GM18907 (cell line): ENCODE results near the gene LYSMD3.
"Not testable (repeated sequence)": the region's sequence is repeated elsewhere in the genome, so short reads cannot be mapped to it uniquely, and the experiment has no call there.

Source experiments
- ATAC-seq: cut with Tn5 transposase; IDR thresholded peaks from one replicate; pipeline ENCODE4 v1.9.1; 2021; ENCODE audit warnings: mild to moderate bottlenecking, moderate library complexity; ENCODE audit not compliant: unreplicated experiment

Gene LYSMD3

GRCh38 chr5:90529194-90529938 is at the start of gene LYSMD3:
Gene LYSMD3 (minus strand): TSS chr5:90529584. CDS start chr5:90525289, 4,295 bp downstream.
- ATAC-seq, result peak; percentile 95

GRCh38 chr5:90576566-90576965 is 47.2 kb upstream of the LYSMD3 start:
- not testable (repeated sequence) for ATAC-seq

- no peak for ATAC-seq
These were observed 46.3 kb upstream of the LYSMD3 start for GRCh38 chr5:90575712-90576111.

GRCh38 chr5:90571147-90571773 is 41.9 kb upstream of the LYSMD3 start:
- no peak for ATAC-seq

GRCh38 chr5:90570034-90570433 is 40.6 kb upstream of the LYSMD3 start:
- ATAC-seq, result no peak

- ATAC-seq, result no peak
These were observed 39.7 kb upstream of the LYSMD3 start for GRCh38 chr5:90569084-90569483.

- ATAC-seq, result no peak
These were observed 36.1 kb upstream of the LYSMD3 start for GRCh38 chr5:90565491-90565890.

- ATAC-seq, result no peak
These were observed 33.7 kb upstream of the LYSMD3 start for GRCh38 chr5:90563108-90563507.

GRCh38 chr5:90562341-90562740 is 33.0 kb upstream of the LYSMD3 start:
- no peak for ATAC-seq

GRCh38 chr5:90561766-90562165 is 32.4 kb upstream of the LYSMD3 start:
- no peak for ATAC-seq

GRCh38 chr5:90560771-90561170 is 31.4 kb upstream of the LYSMD3 start:
- no peak for ATAC-seq

- no peak for ATAC-seq
These were observed 29.2 kb upstream of the LYSMD3 start, which contains the start of gene ADGRV1 for GRCh38 chr5:90558344-90559192. Gene ADGRV1 (plus strand): TSS chr5:90558797. CDS start chr5:90558896, 99 bp downstream.

GRCh38 chr5:90557871-90558270 is 28.5 kb upstream of the LYSMD3 start:
- ATAC-seq, result no peak

GRCh38 chr5:90557391-90557790 is 28.0 kb upstream of the LYSMD3 start:
- ATAC-seq, result no peak

- ATAC-seq, result no peak
These were observed 26.3 kb upstream of the LYSMD3 start for GRCh38 chr5:90555666-90556065.

GRCh38 chr5:90554358-90555006 is 25.1 kb upstream of the LYSMD3 start:
- no peak for ATAC-seq

GRCh38 chr5:90553711-90554110 is 24.3 kb upstream of the LYSMD3 start:
- ATAC-seq, result no peak

- no peak for ATAC-seq
These were observed 22.0 kb upstream of the LYSMD3 start for GRCh38 chr5:90551376-90551775.

GRCh38 chr5:90550963-90551362 is 21.6 kb upstream of the LYSMD3 start:
- ATAC-seq, result no peak

- no peak for ATAC-seq
These were observed 20.4 kb upstream of the LYSMD3 start for GRCh38 chr5:90549729-90550275.

- no peak for ATAC-seq
These were observed 19.8 kb upstream of the LYSMD3 start for GRCh38 chr5:90549223-90549622.
